ENCODE measurements around the gene LRRC75A. TPM values are rescaled to one million over a fixed set of nuclear protein-coding genes. Genes with fewer than 3 reads are reported as not detected.

The LRRC75A gene
- total and polyA plus RNA-seq, 2 of the 13 experiments (the other 11 are each of a cell fraction or from before 2014, with no cell fraction given), result 0.03 TPM; not detected in 1

- TF ChIP-seq POGZ (CRISPR knock-in tag; IDR thresholded peaks at IDR 0.05), result peak; percentile 47
- no peak for TF ChIP-seq ZNF468 (CRISPR knock-in tag; IDR thresholded peaks at IDR 0.05)
- TF ChIP-seq SMAD1 (CRISPR knock-in tag; IDR thresholded peaks at IDR 0.05; ENCODE audit: borderline replicate concordance, low read depth), result no peak; the same call in 1 of the 2 replicates
- no peak for TF ChIP-seq ZNF644 (CRISPR knock-in tag; IDR thresholded peaks at IDR 0.05; ENCODE audit: low read depth)
- TF ChIP-seq ZNF17 (CRISPR knock-in tag; IDR thresholded peaks at IDR 0.05), result no peak
- TF ChIP-seq ZBTB43 (CRISPR knock-in tag; conservative IDR thresholded peaks at IDR 0.05), result 0 out of 2 replicates have a peak, but pooled peaks have one; percentile 39
- no peak for TF ChIP-seq ZSCAN21 (CRISPR knock-in tag; IDR thresholded peaks at IDR 0.05; ENCODE audit: borderline replicate concordance)
- TF ChIP-seq MAX (IDR thresholded peaks at IDR 0.05), result peak; percentile 91
- peak; percentile 70; the same call in 1 of the 2 replicates for TF ChIP-seq ZNF670 (CRISPR knock-in tag; IDR thresholded peaks at IDR 0.05; ENCODE audit: borderline replicate concordance)
- 0 out of 2 replicates have a peak, but pooled peaks have one; percentile 2 for TF ChIP-seq TFAP4 (IDR thresholded peaks at IDR 0.05; ENCODE audit: borderline replicate concordance, low read depth)
- TF ChIP-seq ZNF761 (CRISPR knock-in tag; conservative IDR thresholded peaks at IDR 0.05), result peak; percentile 9; the same call in 1 of the 2 replicates
- no peak for TF ChIP-seq ZNF484 (CRISPR knock-in tag; IDR thresholded peaks at IDR 0.05; ENCODE audit: borderline replicate concordance, low read depth)
- TF ChIP-seq ZKSCAN5 (CRISPR knock-in tag; IDR thresholded peaks at IDR 0.05), result peak; percentile 41; the same call in 1 of the 2 replicates
- peak; percentile 48; the same call in 1 of the 2 replicates for TF ChIP-seq THRA (CRISPR knock-in tag; IDR thresholded peaks at IDR 0.05; ENCODE audit: borderline replicate concordance)
- peak; percentile 47 for TF ChIP-seq SALL2 (CRISPR knock-in tag; IDR thresholded peaks at IDR 0.05)
- TF ChIP-seq FIP1L1 (IDR thresholded peaks at IDR 0.05; ENCODE audit: borderline replicate concordance, insufficient read depth, low read depth, low read length), result no peak
- TF ChIP-seq GABPA (IDR thresholded peaks at IDR 0.05; ENCODE audit: low read depth, low read length), result no peak
- TF ChIP-seq GABPA (CRISPR knock-in tag; IDR thresholded peaks at IDR 0.05; ENCODE audit: low read depth), result peak; percentile 67; the same call in 1 of the 2 replicates
- TF ChIP-seq TRIM22 (IDR thresholded peaks at IDR 0.05), result no peak
- no peak for TF ChIP-seq KLF13 (CRISPR knock-in tag; IDR thresholded peaks at IDR 0.05)
- peak; percentile 20; the same call in 1 of the 2 replicates for TF ChIP-seq CREB3 (CRISPR knock-in tag; IDR thresholded peaks at IDR 0.05)
- TF ChIP-seq ZNF33B (CRISPR knock-in tag; IDR thresholded peaks at IDR 0.05), result no peak
- peak; percentile 94 for TF ChIP-seq BHLHE40 (IDR thresholded peaks at IDR 0.05; ENCODE audit: low read length)
Measured at GRCh38 chr17:16438557-16439302, 53.3 kb downstream of the LRRC75A start (continued).
